Measurements from ENCODE around the gene NFIB.

NFIB gene

GRCh38 chr9:14303521-14303920 lies 10.4 kb downstream of the NFIB start:
- Histone ChIP-seq H3K27ac (ENCODE audit: low read length) (no peak overlapping the region), H3K27me3 (ENCODE audit: control insufficient read depth in 1 of 2, insufficient read depth in 2 of 2, low read length in 2 of 2) (no peaks in the 10 kb centered on the region), H3K4me1 (ENCODE audit: control insufficient read depth, insufficient read depth, low read length) (peaks cover 21% of the 10 kb centered on the region), H3K4me3 (ENCODE audit: low read length in 2 of 2) (no peak overlapping the region), H3K9ac (ENCODE audit: low read length in 2 of 2) (no peak overlapping the region), H3K36me3 (ENCODE audit: control insufficient read depth in 2 of 2, insufficient read depth in 2 of 2, low read length in 2 of 2) (peaks cover 6 to 7% of the 10 kb centered on the region in 2 donors), H3K9me3 (ENCODE audit: control insufficient read depth in 2 of 2, low read length in 2 of 2) (no peaks in the 10 kb centered on the region)

- H3K27ac ChIP-seq (ENCODE audit: low read length), result no peak overlapping the region
- peaks cover 6 to 7% of the 10 kb centered on the region in 2 donors for H3K36me3 ChIP-seq (ENCODE audit: control insufficient read depth in 2 of 2, insufficient read depth in 2 of 2, low read length in 2 of 2)
- no peaks in the 10 kb centered on the region for H3K27me3 ChIP-seq (ENCODE audit: control insufficient read depth in 1 of 2, insufficient read depth in 2 of 2, low read length in 2 of 2)
- H3K4me1 ChIP-seq (ENCODE audit: control insufficient read depth, insufficient read depth, low read length), result peaks cover 18% of the 10 kb centered on the region
- no peaks in the 10 kb centered on the region for H3K9me3 ChIP-seq (ENCODE audit: control insufficient read depth in 2 of 2, low read length in 2 of 2)
- H3K4me3 ChIP-seq (ENCODE audit: low read length in 2 of 2), result no peak overlapping the region
- no peak overlapping the region for H3K9ac ChIP-seq (ENCODE audit: low read length in 2 of 2)
Observed at GRCh38 chr9:14303100-14303499, 10.8 kb downstream of the NFIB start.

- no peak overlapping the region for H3K27ac ChIP-seq (ENCODE audit: low read length)
- no peak overlapping the region for H3K4me3 ChIP-seq (ENCODE audit: low read length in 2 of 2)
- H3K27me3 ChIP-seq (ENCODE audit: control insufficient read depth in 1 of 2, insufficient read depth in 2 of 2, low read length in 2 of 2), result no peaks in the 10 kb centered on the region
- H3K4me1 ChIP-seq (ENCODE audit: control insufficient read depth, insufficient read depth, low read length), result peaks cover 18% of the 10 kb centered on the region
- H3K9ac ChIP-seq (ENCODE audit: low read length in 2 of 2), result no peak overlapping the region
- no peaks in the 10 kb centered on the region for H3K9me3 ChIP-seq (ENCODE audit: control insufficient read depth in 2 of 2, low read length in 2 of 2)
- peaks cover 6 to 7% of the 10 kb centered on the region in 2 donors for H3K36me3 ChIP-seq (ENCODE audit: control insufficient read depth in 2 of 2, insufficient read depth in 2 of 2, low read length in 2 of 2)
Observed at GRCh38 chr9:14302405-14302804, 11.5 kb downstream of the NFIB start.

- no peak overlapping the region for H3K27ac ChIP-seq (ENCODE audit: low read length)
- no peak overlapping the region for H3K4me3 ChIP-seq (ENCODE audit: low read length in 2 of 2)
- no peak overlapping the region for H3K9ac ChIP-seq (ENCODE audit: low read length in 2 of 2)
- H3K27me3 ChIP-seq (ENCODE audit: control insufficient read depth in 1 of 2, insufficient read depth in 2 of 2, low read length in 2 of 2), result no peaks in the 10 kb centered on the region
- peaks cover under 1 to 2% of the 10 kb centered on the region in 2 donors for H3K36me3 ChIP-seq (ENCODE audit: control insufficient read depth in 2 of 2, insufficient read depth in 2 of 2, low read length in 2 of 2)
- peaks cover 18% of the 10 kb centered on the region for H3K4me1 ChIP-seq (ENCODE audit: control insufficient read depth, insufficient read depth, low read length)
- H3K9me3 ChIP-seq (ENCODE audit: control insufficient read depth in 2 of 2, low read length in 2 of 2), result no peaks in the 10 kb centered on the region
Observed at GRCh38 chr9:14301583-14302021, 12.3 kb downstream of the NFIB start.

GRCh38 chr9:14301006-14301405 lies 12.9 kb downstream of the NFIB start:
- Histone ChIP-seq H3K36me3 (ENCODE audit: control insufficient read depth in 2 of 2, insufficient read depth in 2 of 2, low read length in 2 of 2) (no peaks in the 10 kb centered on the region), H3K4me3 (ENCODE audit: low read length in 2 of 2) (no peak overlapping the region), H3K9ac (ENCODE audit: low read length in 2 of 2) (no peak overlapping the region), H3K4me1 (ENCODE audit: control insufficient read depth, insufficient read depth, low read length) (peaks cover 18% of the 10 kb centered on the region), H3K9me3 (ENCODE audit: control insufficient read depth in 2 of 2, low read length in 2 of 2) (no peaks in the 10 kb centered on the region), H3K27ac (ENCODE audit: low read length) (no peak overlapping the region), H3K27me3 (ENCODE audit: control insufficient read depth in 1 of 2, insufficient read depth in 2 of 2, low read length in 2 of 2) (no peaks in the 10 kb centered on the region)

- H3K27ac ChIP-seq (ENCODE audit: low read length), result no peak overlapping the region
- H3K4me1 ChIP-seq (ENCODE audit: control insufficient read depth, insufficient read depth, low read length), result peaks cover 18% of the 10 kb centered on the region
- no peaks in the 10 kb centered on the region for H3K9me3 ChIP-seq (ENCODE audit: control insufficient read depth in 2 of 2, low read length in 2 of 2)
- no peak overlapping the region for H3K9ac ChIP-seq (ENCODE audit: low read length in 2 of 2)
- H3K27me3 ChIP-seq (ENCODE audit: control insufficient read depth in 1 of 2, insufficient read depth in 2 of 2, low read length in 2 of 2), result no peaks in the 10 kb centered on the region
- no peaks in the 10 kb centered on the region for H3K36me3 ChIP-seq (ENCODE audit: control insufficient read depth in 2 of 2, insufficient read depth in 2 of 2, low read length in 2 of 2)
- no peak overlapping the region for H3K4me3 ChIP-seq (ENCODE audit: low read length in 2 of 2)
Observed at GRCh38 chr9:14300588-14300987, 13.4 kb downstream of the NFIB start.

GRCh38 chr9:14300040-14300439 lies 13.9 kb downstream of the NFIB start:
- Histone ChIP-seq H3K27ac (ENCODE audit: low read length) (no peak overlapping the region), H3K9me3 (ENCODE audit: control insufficient read depth in 2 of 2, low read length in 2 of 2) (no peaks in the 10 kb centered on the region), H3K4me3 (ENCODE audit: low read length in 2 of 2) (peak overlapping the region in 1 of 2 donors; percentile 31), H3K36me3 (ENCODE audit: control insufficient read depth in 2 of 2, insufficient read depth in 2 of 2, low read length in 2 of 2) (no peaks in the 10 kb centered on the region), H3K4me1 (ENCODE audit: control insufficient read depth, insufficient read depth, low read length) (peaks cover 15% of the 10 kb centered on the region), H3K27me3 (ENCODE audit: control insufficient read depth in 1 of 2, insufficient read depth in 2 of 2, low read length in 2 of 2) (no peaks in the 10 kb centered on the region), H3K9ac (ENCODE audit: low read length in 2 of 2) (no peak overlapping the region)

GRCh38 chr9:14298601-14299022 lies 15.3 kb downstream of the NFIB start:
- H3K9me3 ChIP-seq (ENCODE audit: control insufficient read depth in 2 of 2, low read length in 2 of 2), result no peaks in the 10 kb centered on the region
- H3K9ac ChIP-seq (ENCODE audit: low read length in 2 of 2), result no peak overlapping the region
- no peaks in the 10 kb centered on the region for H3K27me3 ChIP-seq (ENCODE audit: control insufficient read depth in 1 of 2, insufficient read depth in 2 of 2, low read length in 2 of 2)
- H3K4me1 ChIP-seq (ENCODE audit: control insufficient read depth, insufficient read depth, low read length), result peaks cover 14% of the 10 kb centered on the region
- H3K4me3 ChIP-seq (ENCODE audit: low read length in 2 of 2), result peak overlapping the region in 1 of 2 donors; percentile 16
- no peaks in the 10 kb centered on the region for H3K36me3 ChIP-seq (ENCODE audit: control insufficient read depth in 2 of 2, insufficient read depth in 2 of 2, low read length in 2 of 2)
- no peak overlapping the region for H3K27ac ChIP-seq (ENCODE audit: low read length)

GRCh38 chr9:14296495-14297113 lies 17.3 kb downstream of the NFIB start:
- H3K36me3 ChIP-seq (ENCODE audit: control insufficient read depth in 2 of 2, insufficient read depth in 2 of 2, low read length in 2 of 2), result no peaks in the 10 kb centered on the region
- H3K9me3 ChIP-seq (ENCODE audit: control insufficient read depth in 2 of 2, low read length in 2 of 2), result no peaks in the 10 kb centered on the region
- no peak overlapping the region for H3K4me3 ChIP-seq (ENCODE audit: low read length in 2 of 2)
- H3K27me3 ChIP-seq (ENCODE audit: control insufficient read depth in 1 of 2, insufficient read depth in 2 of 2, low read length in 2 of 2), result no peaks in the 10 kb centered on the region
- H3K27ac ChIP-seq (ENCODE audit: low read length), result no peak overlapping the region
- no peak overlapping the region for H3K9ac ChIP-seq (ENCODE audit: low read length in 2 of 2)
- peaks cover 4% of the 10 kb centered on the region for H3K4me1 ChIP-seq (ENCODE audit: control insufficient read depth, insufficient read depth, low read length)

GRCh38 chr9:14294659-14295058 lies 19.3 kb downstream of the NFIB start:
- no peaks in the 10 kb centered on the region for H3K36me3 ChIP-seq (ENCODE audit: control insufficient read depth in 2 of 2, insufficient read depth in 2 of 2, low read length in 2 of 2)
- H3K9ac ChIP-seq (ENCODE audit: low read length in 2 of 2), result no peak overlapping the region
- no peaks in the 10 kb centered on the region for H3K4me1 ChIP-seq (ENCODE audit: control insufficient read depth, insufficient read depth, low read length)
- H3K4me3 ChIP-seq (ENCODE audit: low read length in 2 of 2), result no peak overlapping the region
- H3K27ac ChIP-seq (ENCODE audit: low read length), result no peak overlapping the region
- H3K27me3 ChIP-seq (ENCODE audit: control insufficient read depth in 1 of 2, insufficient read depth in 2 of 2, low read length in 2 of 2), result no peaks in the 10 kb centered on the region
- no peaks in the 10 kb centered on the region for H3K9me3 ChIP-seq (ENCODE audit: control insufficient read depth in 2 of 2, low read length in 2 of 2)

GRCh38 chr9:14293801-14294200 lies 20.1 kb downstream of the NFIB start:
- Histone ChIP-seq H3K4me3 (ENCODE audit: low read length in 2 of 2) (no peak overlapping the region), H3K36me3 (ENCODE audit: control insufficient read depth in 2 of 2, insufficient read depth in 2 of 2, low read length in 2 of 2) (no peaks in the 10 kb centered on the region), H3K9ac (ENCODE audit: low read length in 2 of 2) (no peak overlapping the region), H3K27me3 (ENCODE audit: control insufficient read depth in 1 of 2, insufficient read depth in 2 of 2, low read length in 2 of 2) (no peaks in the 10 kb centered on the region), H3K4me1 (ENCODE audit: control insufficient read depth, insufficient read depth, low read length) (no peaks in the 10 kb centered on the region), H3K27ac (ENCODE audit: low read length) (no peak overlapping the region), H3K9me3 (ENCODE audit: control insufficient read depth in 2 of 2, low read length in 2 of 2) (no peaks in the 10 kb centered on the region)
